Measurements from ENCODE around the gene CCDC127. TPM values are rescaled to one million over a fixed set of nuclear protein-coding genes. Genes with fewer than 3 reads are reported as not detected.
"Not testable (repeated sequence)": the region's sequence is repeated elsewhere in the genome, so short reads cannot be mapped to it uniquely, and the experiment has no call there.

Gene CCDC127
- polyA plus RNA-seq, 4 donors = 11.2 to 16.6 (median 14.1) TPM

DNA sequence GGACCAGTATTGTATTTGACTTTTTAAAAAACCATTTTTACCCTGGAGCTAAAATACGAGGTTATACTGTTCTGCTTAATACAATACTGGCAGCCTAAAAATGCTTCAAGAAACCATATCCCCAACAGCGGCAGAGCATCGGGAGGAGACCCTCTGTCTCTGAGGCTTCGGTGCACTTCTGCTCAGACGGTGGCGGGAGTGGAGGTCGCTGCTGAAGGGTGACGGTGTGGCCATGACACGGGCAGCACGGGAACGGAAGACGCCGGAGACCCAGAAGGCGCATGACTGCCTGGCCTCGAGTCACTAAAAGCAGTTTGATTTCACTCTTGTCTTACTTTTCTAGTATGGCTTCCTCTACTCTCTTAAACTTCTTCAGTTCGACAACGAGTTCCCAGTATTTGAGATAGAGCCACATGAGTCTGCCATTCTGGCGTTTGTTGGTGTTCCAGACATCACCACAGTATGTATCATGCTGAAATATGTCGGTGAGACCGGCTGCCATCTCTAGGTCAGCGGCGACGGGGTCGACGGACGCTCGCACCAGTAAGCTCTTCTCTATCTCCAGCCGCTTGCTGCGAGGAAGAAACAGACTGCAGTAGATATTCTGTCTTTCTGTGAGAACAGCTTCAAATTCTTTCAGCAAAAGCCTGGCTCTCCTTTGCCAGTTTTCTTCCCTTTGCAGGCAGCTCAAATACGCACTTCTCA lies 12.8 kb downstream of the CCDC127 start:
- DNase-seq (ENCODE audit: low read depth in 4 of 4, low spot score in 2 of 4) = no peak

DNA sequence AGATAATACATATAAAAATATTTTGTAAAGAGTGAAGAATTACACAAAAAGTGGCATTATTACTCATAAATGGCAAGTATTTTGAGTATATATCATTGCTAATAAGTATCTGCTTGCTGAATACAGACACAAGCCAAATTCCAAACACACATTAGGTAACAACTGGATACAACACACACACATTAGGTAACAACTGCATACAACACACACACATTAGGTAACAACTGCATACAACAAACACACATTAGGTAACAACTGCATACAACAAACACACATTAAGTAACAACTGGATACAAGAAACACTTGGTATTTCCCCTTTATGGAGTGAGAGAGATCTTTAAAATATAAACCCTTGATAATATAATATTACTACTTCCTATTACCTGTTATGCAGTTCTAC lies 13.5 kb downstream of the CCDC127 start:
- no peak for DNase-seq (ENCODE audit: low read depth in 4 of 4, low spot score in 2 of 4)

DNA sequence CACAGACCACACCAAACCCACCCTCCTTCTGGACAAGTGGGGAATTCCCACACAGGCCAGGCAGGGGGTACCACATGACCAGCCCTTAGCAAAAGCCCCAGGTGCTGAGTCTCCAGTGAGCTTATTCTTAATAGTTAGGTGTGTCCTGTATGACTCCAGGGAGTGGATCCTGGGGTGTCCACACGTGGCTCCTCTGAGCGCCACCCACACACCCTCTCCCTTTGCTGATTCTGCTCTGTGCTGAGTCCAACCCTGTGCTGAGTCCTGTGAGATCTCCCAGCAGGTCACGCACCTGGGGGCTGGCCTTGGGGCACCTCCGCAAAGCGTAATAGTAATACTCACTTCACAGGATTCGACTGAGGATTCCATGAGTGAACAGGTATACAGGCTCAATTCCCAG lies 14.0 kb downstream of the CCDC127 start:
- no peak for DNase-seq (ENCODE audit: low read depth in 4 of 4, low spot score in 2 of 4)

DNA sequence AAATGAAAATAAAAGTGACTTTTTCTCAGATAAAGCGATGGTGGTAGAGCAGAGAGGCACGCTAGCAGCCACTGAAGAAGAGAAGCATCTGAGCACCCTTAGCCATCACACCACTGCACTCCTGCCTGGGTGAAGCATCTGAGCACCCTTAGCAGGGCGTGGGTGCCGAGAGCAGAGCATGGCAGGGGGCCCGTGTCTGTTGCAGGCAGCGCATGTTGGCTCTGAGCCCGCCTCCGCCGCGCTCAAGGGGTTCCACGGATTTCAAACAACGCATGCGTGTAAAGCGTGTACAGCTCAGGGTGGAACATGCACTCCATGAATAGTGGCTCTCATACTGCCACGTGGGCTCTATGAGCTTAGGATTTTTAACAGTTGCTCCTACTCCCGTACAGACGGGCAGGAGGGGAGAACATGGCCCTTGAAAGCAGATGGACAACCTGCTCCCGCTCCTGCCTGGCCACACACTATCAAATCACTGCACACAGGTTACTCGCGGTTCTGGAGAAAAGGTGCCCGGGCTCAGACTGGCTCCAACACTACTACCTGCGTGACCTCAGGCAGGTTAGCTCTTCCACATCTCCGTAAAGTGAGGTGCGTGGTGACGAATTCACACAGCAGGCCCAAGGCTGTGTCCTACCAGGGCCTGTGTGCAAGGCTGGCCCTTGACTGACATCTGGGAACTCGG lies 14.6 kb downstream of the CCDC127 start:
- DNase-seq (ENCODE audit: low read depth in 4 of 4, low spot score in 2 of 4) = no peak

DNA sequence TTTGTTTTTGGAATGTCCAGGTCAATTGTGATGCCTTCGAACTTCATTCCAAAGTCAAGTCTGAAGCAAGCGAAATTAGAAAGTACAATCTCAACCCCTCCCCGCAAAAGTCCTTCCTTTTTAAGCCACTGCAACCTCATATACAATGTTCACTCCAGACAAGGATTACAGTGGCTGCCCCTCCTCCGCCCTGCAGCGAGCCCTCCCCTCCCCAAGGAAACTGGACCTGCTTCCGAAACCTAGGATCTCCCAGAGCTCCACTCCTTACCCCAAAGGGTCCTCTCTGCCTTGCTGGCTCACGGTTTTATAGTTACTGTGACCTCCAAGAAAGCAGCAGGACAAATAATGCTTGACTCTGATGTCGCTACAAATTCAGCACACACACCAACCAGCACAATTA lies 16.3 kb downstream of the CCDC127 start:
- no peak for DNase-seq (ENCODE audit: low read depth in 4 of 4, low spot score in 2 of 4)

DNA sequence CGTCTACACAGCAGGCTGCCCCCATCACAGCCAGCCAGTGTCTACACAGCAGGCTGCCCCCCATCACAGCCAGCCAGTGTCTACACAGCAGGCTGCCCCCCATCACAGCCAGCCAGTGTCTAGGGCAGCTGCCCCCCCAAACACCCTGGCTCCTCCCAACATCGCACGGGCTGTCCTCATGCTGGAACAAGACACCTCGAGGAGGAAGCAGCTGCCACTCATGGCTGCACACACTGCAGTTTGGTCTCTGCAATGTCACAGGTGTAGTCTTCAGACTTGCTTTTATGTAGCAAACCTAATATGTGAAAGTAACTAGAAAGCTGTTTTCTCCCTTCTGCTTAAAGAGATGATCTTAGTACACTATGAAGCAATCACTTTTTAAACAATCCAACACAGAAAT lies 17.0 kb downstream of the CCDC127 start:
- no peak for DNase-seq (ENCODE audit: low read depth in 4 of 4, low spot score in 2 of 4)

DNA sequence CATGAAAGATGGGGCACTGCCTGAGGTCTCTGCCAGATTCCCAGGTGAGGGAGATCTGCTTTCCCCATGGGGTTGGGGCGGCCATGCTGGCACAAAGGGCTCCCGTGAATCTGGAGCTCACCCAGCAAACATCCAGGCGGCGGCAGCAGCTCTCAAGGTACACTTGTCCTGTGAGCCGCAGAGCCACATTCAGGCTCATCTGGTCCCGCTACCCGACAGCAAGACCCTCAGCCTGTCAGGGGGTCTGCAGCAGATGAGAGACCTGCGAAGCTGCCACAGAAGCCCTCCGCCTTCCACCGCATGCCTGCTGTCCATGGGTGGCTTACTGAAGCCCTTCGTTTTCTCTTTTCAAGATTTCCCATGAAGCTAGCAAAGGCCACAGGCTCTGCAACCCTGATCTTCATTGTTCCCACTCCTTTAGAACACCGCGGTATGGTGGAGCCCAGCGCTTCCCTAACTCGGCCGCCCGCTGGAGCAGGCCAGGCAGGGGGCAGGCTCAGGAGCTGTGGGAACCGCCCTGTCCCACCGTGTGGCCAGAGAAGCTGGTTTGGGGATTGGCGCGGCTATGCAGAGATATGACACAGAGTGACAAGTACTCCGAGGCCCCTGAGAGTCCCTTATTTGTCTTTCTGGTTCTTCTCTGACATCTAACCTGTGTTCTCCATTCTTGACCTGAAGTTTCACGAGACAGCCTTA lies 17.9 kb downstream of the CCDC127 start:
- DNase-seq (ENCODE audit: low read depth in 4 of 4, low spot score in 2 of 4) = no peak

DNA sequence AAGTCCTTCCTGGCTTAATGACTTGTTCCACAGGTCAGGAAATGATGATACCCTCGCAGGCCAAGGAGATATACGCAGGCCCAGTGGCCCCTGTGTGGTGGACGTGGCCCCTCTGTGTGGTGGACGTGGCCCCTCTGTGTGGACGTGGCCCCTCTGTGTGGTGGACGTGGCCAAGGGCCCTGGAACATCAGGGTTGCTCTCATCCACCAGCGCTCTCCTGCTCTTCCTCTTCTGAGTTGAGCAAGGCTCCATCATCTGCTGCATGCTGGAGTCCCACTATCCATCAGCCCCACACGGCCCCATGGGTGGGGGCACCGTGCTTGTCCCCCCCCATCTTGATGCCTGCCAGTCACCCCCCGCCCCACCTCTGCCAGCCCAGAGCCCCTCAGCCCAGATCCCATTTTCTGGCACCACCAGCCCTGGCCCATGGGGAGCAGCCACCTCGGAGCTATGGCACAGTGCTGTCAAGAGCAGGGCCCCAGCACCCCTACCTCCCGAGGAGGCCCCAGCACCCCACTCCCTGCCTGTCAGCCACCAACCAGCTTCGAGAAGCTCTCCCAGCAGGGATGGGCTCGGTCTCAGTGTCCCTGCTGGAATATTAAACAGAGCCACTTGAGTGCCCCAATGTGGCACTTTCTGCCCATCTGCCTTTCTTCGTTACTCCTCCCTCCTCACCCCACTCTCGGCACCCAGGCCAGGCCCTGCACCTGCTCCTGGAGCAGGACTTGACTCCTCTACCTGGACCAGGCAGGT lies 18.6 kb downstream of the CCDC127 start:
- no peak for DNase-seq (ENCODE audit: low read depth in 4 of 4, low spot score in 2 of 4)

DNA sequence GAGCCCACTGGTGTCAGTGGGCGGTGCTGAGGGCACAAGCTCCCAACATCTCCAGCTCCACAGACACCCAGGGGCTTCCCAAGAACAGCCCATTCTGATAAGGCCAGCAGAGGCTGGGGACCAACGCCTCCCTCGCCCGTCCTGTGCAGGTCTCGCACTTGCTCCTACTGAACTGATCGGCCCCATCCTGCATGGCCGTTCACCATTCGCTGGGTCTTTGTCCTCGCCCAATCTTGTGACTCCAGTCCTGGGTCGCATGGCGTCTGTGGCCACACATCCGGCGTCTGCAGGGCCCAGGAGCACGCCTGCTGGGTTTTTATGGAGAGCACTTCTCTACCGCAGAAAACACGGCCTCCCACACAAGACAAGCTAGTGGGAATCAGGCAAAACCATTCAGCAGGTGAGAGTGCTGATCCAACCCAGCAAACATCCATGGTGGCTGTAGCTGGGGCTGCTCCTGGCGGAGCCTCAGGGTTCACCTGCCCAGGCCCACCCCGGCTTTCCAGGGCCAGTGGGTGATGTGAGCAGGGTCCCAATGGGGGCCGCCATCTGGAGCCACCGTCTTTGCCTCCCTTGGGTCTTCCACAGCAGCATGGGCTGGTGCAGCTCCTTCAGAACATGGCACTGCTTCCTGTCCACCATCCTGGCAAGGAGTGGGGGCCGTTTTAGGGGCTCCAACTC lies 19.3 kb downstream of the CCDC127 start:
- DNase-seq (ENCODE audit: low read depth in 4 of 4, low spot score in 2 of 4) = no peak

DNA sequence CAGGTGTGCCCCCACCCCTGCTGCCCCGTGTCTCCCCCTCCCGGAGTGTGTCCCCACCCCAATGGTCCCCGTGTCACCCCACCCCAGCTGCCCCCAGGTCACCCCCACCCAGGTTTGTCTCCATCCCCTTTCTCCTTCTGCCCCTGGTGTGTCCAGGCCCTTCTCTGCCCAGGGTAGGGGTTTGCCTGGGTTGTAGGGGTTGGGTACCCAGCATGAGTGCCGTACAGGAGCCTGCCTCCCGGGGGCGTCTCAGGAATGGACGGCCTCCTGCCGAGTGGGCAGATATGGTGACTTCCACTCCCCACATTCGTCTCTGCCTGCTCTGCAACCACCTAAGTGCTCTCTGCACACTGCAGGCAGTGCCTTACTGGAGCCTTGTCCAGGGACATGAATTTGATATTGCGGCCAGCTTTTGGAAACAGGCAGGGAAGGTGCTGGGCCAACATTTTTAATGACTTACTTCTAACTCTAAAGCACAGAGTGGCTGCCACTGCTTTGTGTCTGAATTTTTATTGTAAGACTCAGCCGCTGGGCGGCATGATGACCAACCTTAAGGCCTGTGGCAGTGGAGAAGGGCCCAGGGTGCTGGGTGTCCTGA lies 20.0 kb downstream of the CCDC127 start:
- DNase-seq (ENCODE audit: low read depth in 4 of 4, low spot score in 2 of 4) = no peak

DNA sequence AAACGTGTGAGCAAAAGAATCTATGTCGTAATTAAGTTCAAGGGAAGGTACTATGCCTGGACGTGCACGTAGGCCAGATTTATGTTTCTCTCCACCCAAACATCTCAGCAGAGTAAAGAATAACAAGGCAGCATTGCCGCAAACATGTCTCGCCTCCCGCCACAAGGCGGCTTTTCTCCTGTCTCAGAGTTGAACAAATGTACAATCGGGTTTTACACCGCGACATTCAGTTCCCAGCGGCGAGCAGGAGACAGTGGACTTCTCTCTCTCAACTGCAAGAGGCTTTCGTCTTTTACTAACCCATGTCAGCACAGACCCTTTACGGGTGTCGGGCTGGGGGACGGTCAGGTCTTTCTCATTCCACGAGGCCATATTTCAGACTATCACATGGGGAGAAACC lies 20.9 kb downstream of the CCDC127 start:
- not testable (repeated sequence) for DNase-seq (ENCODE audit: low read depth in 4 of 4, low spot score in 2 of 4)

DNA sequence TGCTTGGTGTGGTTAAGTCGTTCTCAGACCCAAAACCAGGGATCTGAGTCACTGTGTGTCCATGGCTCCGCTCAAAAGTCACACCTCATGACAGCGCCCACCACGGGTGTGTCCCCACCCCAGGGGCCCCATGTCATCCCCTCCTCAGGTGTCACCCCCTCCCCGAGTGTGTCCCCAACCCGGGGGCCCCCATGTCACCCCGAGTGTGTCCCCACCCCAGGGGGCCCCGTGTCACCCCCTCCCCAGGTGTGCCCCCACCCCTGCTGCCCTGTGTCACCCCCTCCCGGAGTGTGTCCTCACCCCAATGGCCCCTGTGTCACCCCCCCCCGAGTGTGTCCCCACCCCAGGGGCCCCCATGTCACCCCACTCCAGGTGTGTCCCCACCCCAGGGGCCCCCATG lies 21.6 kb downstream of the CCDC127 start:
- DNase-seq (ENCODE audit: low read depth in 4 of 4, low spot score in 2 of 4) = no peak

DNA sequence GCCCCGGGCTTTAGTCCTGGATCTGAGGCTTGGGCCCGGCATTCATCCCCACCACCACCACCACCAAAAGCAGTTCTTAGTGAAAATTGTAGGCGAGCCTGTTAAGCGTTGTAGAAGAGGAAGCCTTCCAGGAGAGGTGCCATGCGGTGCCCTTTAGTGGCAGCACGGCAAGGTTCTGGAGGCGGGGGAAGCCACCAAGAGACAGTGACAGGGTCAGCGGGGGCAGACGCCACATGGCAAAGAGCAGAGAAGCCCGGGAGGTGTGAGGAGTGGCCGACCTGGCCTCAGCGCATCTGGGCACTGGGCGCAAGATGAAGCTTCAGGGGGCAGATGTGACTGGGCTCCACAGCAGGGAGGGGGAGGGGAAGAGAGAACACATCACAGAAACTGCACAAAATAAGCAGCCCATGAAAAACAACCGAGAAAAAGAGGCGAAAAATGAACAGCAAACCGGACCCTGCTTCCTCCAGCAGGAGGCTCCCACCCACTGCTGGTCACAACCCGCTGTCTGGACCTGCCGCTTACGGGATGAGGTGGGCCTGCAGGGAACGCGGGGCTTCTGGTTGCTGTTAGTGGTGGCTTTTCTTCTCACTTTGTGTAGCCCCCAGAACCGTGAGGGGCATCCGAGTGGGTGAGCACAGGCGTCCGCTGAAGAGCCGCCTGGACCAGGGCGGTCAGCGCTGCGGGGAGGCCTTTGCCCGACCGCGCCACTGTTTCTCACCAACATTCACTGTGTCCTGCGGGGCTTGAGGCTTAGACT lies 22.4 kb downstream of the CCDC127 start:
- no peak for DNase-seq (ENCODE audit: low read depth in 4 of 4, low spot score in 2 of 4)

DNA sequence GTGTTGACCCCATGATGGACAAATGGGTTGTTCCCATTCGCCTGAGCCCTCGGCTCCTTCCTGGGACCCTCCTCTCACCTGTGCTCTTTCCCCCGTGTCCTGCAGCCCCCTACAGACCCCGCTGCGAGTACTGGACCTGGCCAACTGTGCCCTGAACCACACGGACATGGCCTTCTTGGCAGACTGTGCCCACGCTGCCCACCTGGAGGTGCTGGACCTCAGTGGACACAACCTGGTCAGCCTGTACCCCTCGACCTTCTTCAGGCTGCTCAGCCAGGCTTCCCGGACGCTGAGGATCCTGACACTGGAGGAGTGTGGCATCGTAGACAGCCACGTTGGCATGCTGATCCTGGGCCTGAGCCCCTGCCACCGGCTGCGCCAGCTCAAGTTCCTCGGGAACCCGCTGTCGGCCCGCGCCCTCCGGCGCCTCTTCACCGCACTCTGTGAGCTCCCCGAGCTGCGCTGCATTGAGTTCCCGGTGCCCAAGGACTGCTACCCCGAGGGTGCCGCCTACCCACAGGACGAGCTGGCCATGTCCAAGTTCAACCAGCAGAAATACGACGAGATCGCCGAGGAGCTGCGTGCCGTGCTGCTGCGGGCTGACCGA lies 23.2 kb downstream of the CCDC127 start:
- no peak for DNase-seq (ENCODE audit: low read depth in 4 of 4, low spot score in 2 of 4)

DNA sequence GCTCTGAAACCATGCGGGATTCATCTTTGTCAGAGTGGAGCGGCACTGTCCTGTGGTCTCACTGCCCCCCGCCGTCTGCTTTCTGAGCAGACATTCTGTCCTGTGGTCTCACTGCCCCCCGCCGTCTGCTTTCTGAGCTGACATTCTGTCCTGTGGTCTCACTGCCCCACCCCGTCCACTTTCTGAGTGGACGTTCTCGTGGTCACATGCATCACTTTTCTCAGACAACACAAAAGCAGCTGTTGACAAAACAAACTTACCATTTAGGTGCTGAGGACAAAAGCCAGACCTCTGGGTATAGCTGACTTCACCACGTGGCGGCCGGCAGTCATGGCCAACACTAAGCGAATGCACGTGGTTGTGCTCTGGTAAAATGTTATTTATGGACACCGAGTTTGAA lies 23.9 kb downstream of the CCDC127 start:
- DNase-seq (ENCODE audit: low read depth in 4 of 4, low spot score in 2 of 4) = no peak

DNA sequence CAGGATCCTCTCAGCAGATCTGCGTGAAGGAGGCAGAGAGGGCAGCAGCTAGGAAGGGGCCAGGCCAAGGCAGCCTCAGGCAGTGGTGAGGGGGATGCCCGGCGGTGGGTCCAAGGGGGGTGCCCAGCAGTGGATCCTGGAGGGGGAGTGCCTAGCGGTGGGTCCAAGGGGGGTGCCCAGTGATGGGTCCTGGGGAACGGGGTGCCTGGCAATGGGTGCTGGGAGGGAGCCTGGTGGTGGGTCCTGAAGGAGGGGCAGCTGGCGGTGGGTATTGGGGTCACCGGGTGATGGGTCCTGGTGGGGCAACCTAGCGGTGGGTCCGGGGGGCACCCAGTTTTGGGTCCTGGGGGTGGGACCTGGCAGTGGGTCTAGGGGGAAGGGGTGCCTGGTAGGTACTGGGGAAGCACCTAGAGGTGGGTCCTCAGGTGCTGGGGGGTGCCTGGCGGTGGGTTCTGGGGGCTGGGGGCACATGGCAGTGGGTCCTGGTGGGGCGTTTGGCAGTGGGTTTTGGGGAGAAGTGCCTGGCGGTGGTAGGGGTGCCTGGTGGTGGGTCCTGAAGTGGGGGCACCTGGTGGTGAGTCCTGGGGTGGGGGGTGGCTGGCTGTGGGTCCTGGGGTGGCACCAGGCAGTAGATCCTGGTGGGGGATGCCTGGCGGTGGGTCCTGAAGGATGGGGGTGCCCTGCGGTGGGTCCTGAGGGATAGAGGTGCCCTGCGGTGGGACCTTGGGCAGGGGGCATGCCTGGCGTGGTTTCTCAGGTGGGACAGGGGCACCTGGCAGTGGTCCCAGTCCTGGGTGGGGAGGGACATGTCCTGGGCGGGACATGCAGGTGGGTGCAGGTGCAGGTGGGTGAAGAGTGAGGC lies 24.8 kb downstream of the CCDC127 start:
- no peak for DNase-seq (ENCODE audit: low read depth in 4 of 4, low spot score in 2 of 4)

DNA sequence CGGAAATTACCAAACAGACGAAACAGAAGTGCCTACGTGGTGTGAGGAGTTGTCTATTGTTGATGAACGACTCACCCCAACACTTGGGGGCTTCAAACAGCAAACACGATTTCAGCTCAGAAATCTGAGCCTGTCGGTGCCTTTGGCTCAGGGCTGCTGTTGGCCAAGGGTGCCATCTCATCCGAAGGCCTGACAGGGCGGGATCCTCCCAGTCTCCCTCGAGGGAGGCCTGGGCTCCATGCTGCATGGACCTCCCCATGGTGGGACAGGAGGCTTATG lies 25.3 kb downstream of the CCDC127 start:
- DNase-seq (ENCODE audit: low read depth in 4 of 4, low spot score in 2 of 4) = no peak

DNA sequence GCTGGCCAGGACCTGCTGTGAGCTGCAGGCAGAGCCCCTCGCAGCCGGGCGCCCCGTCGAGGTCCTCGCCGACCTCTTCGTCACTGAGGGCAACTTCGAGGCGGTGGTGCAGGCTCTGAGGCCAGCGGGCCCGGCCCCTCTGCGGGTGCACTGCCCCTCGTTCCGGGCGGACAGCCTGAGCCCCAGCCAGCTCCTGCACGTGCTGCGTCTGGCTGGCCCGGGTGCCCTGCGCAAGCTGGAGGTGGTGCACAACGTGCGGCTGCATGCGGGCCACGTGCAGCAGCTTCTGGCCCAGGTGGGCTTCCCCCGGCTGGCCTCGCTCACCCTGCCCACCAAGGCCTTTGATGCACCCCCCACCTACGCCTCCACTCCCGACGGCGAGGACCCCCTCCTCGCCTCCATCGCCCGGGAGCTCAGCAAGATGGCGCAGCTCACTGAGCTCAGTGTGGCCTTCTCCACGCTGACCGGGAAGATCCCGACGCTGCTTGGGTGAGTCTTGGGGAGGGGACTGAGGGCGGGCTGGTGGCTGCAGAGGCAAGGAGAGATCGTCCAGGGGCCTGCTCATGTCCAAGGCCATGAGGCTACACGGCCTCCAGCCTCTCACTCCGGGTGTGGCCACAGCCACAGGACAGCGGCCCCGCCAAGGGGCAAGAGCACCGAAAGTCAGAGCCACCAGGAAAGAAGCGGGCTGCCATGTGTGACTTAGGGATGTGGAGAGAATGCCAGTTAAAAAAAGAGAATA lies 25.8 kb downstream of the CCDC127 start:
- DNase-seq (ENCODE audit: low read depth in 4 of 4, low spot score in 2 of 4) = no peak
